Measurements from ENCODE around the gene FOXA2.

FOXA2 gene

DNA sequence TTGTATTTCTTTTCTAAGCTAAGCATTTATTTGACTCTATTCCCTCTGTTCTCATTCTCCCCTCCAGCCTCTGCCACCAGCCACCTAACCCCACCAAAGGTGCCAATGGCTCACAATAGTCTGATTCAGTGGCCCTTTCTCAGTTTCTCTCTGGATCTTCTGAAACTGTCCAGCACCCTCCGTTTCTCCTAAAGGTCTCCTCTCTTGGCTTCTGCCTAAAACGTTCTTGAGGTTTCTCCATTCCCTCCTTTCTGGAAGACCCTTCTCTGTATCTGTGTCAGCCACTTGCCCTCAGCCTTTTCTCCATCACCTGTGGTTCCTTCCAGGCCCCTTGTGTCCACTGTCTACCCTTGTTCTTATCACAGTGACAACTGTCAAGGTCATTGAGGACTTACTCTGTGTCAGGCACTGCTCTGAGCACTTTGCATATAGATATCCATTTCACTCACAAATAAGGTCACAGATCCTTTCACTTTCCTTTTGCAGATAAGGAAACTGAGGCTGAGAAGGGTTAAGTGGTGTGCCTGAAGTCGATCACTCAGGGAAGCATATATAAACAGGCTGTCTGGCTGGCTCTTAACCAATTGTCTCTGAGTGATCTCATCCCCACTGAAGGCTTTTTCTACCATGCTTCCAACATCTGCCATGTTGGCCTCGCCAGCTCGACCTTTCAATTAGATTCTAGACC lies 48.1 kb downstream of the FOXA2 start:
- TF ChIP-seq CTCF (conservative IDR thresholded peaks at IDR 0.05; ENCODE audit: low read depth, low read length), result no peak
- no peak overlapping the region for H3K4me3 ChIP-seq (ENCODE audit: low read depth, low read length)
- DNase-seq (ENCODE audit: low read depth), result no peak

GRCh38 chr20:22535483-22535882 lies 48.9 kb downstream of the FOXA2 start:
- TF ChIP-seq CTCF (conservative IDR thresholded peaks at IDR 0.05; ENCODE audit: low read depth, low read length), result no peak
- H3K4me3 ChIP-seq (ENCODE audit: low read depth, low read length), result no peak overlapping the region
- no peak for DNase-seq (ENCODE audit: low read depth)

GRCh38 chr20:22533823-22534751 lies 50.3 kb downstream of the FOXA2 start:
- no peak overlapping the region for H3K4me3 ChIP-seq (ENCODE audit: low read depth, low read length)
- DNase-seq (ENCODE audit: low read depth), result no peak
- TF ChIP-seq CTCF (conservative IDR thresholded peaks at IDR 0.05; ENCODE audit: low read depth, low read length), result no peak

GRCh38 chr20:22532598-22532997 lies 51.8 kb downstream of the FOXA2 start:
- no peak for DNase-seq (ENCODE audit: low read depth)
- no peak overlapping the region for H3K4me3 ChIP-seq (ENCODE audit: low read depth, low read length)
- no peak for TF ChIP-seq CTCF (conservative IDR thresholded peaks at IDR 0.05; ENCODE audit: low read depth, low read length)

DNA sequence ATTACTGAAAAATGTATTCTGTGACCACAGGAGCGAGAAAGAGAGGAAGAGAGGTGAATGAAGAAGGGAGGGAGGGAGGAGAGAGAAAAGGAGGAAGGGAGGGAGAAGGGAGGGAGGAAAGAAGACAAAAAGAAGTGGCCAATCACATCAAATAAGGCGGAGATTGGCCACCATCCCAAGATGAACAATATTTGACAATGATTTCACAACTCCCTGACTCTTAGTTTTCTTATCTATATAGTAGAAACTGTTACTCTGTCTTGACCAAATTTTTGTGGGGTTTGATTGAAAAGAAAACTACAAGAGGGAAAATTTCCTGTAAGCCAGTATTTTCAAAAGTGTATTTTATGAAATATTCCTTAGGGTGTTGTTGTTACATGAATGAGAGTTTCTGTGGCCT lies 52.6 kb downstream of the FOXA2 start:
- no peak for TF ChIP-seq CTCF (conservative IDR thresholded peaks at IDR 0.05; ENCODE audit: low read depth, low read length)
- H3K4me3 ChIP-seq (ENCODE audit: low read depth, low read length), result no peak overlapping the region
- DNase-seq (ENCODE audit: low read depth), result no peak

DNA sequence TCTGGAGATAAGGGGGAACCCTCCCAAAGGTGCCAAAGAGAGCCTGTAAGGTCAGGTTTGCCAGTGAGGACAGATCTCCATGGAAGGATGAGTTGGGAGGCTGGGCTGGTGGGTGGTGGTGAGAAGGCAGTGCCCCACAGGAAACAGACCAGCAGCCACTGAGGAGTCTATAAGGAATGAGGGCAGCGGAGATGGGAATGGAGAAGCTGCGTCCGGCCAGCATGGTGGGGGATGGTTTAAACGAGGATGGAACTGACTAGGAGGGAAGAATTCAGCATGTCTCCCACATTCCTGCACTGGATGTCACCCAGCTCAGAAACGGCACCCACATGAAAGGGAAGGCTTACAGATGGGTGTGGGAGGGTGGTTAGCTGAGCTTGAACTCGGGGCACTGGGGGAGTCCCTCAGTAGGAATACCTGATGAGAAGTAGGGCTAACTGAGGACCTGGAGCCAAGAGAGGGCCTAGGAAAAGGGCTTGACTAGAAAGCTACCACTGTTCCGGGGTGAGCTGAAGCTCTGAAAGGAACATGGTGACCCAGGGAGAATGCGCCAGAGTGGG lies 53.2 kb downstream of the FOXA2 start:
- TF ChIP-seq CTCF (conservative IDR thresholded peaks at IDR 0.05; ENCODE audit: low read depth, low read length), result no peak
- no peak overlapping the region for H3K4me3 ChIP-seq (ENCODE audit: low read depth, low read length)
- DNase-seq (ENCODE audit: low read depth), result no peak

Data from choroid plexus epithelial cell (primary cell).